HFF-Myc (cell line): ENCODE results near the gene CIROP.

ENCODE experiments used
- DNase-seq: peaks from one replicate; pipeline ENCODE4 v3.0.0-alpha.2; 2011; ENCODE audit warnings: low read depth; ENCODE audit errors: extremely low read depth
- H3K4me3 ChIP-seq: replicated peaks from 2 replicates; pipeline ENCODE4 v1.5.1; 2011; ENCODE audit warnings: low read depth, mild to moderate bottlenecking, control low read depth, low read length
- TF ChIP-seq, protein P1 (sequence below): IDR thresholded peaks from 2 replicates; pipeline ENCODE4 v1.5.1; 2012; ENCODE audit warnings: mild to moderate bottlenecking, low read depth, low read length, control low read depth; ENCODE audit errors: missing control alignments

The CIROP gene

DNA sequence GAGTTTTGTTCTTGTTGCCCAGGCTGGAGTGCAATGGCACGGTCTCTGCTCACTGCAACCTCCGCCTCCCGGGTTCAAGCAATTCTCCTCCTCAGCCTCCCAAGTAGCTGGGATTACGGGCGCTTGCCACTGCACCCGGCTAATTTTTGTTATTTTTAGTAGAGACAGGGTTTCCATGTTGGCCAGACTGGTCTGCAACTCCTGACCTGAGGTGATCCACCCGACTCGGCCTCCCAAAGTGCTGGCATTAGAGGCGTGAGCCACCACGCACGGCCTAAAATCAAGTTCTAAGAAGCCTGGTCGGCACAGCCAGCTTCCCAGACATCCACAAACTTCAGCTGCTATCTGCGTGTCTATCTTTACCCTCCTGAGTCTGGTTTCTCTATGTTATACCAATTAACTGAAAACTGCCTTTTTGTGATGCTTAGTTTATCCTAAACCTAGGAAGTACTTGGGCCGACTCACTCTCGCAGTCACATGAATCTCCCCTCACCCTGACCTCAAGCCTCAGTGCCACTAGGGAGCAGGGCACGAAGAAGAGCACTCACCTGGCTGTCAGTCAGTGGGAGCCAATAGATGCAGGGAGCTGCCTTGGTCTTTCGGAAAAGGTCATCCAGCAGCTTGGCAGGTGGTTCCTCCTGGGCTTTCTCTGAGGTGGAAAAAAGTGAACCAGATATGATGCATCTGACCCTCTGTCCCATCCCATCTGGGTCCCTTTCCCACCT, 44.1 kb downstream of the CIROP start:
- TF ChIP-seq, protein P1, sequence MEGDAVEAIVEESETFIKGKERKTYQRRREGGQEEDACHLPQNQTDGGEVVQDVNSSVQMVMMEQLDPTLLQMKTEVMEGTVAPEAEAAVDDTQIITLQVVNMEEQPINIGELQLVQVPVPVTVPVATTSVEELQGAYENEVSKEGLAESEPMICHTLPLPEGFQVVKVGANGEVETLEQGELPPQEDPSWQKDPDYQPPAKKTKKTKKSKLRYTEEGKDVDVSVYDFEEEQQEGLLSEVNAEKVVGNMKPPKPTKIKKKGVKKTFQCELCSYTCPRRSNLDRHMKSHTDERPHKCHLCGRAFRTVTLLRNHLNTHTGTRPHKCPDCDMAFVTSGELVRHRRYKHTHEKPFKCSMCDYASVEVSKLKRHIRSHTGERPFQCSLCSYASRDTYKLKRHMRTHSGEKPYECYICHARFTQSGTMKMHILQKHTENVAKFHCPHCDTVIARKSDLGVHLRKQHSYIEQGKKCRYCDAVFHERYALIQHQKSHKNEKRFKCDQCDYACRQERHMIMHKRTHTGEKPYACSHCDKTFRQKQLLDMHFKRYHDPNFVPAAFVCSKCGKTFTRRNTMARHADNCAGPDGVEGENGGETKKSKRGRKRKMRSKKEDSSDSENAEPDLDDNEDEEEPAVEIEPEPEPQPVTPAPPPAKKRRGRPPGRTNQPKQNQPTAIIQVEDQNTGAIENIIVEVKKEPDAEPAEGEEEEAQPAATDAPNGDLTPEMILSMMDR, result no peak
- no peak for DNase-seq
- H3K4me3 ChIP-seq, result no peak overlapping the region

DNA sequence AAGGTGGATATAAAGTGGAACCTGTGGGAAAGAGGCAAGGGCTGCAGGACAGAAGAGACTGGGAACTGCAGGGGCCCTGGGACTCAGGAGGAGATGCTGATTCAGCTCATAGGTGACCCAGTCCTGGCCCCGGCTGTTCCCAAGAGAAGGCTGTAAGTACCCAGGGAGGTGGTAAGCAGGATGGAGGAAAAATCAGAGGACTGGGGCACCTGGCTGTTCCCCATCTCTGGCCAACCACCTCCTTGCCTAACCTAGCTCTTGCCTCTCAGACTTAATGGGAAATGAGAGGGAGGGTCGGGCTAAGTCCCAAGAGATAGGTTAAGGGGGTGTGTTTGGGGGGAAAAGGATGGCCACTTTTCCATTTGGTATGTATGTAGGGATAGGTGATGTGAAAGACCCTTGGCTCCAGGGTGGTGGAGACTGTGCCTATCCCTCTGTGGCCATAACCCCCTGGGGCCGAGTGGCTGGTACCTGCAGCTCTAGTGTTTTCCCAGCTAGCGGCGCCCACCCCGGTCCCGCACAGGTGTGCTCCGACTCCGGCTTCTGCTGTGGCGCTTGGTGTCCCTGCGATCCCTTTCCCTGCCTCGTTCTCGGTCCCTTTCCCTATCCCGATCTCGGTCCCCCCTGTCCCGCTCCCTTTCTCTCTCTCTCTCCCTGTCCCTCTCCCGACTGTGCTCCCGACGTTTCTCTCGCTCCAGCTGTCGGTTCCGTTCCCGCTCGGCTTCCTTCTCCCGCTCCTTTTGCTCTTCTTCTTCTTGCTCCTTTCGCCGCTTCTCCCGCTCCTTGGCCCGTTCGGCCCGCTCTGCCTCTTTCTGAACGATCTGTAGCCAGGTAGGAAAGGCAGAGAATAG, 45.9 kb downstream of the CIROP start:
- DNase-seq, result no peak
- TF ChIP-seq, protein P1, result no peak
- H3K4me3 ChIP-seq, result no peak overlapping the region

DNA sequence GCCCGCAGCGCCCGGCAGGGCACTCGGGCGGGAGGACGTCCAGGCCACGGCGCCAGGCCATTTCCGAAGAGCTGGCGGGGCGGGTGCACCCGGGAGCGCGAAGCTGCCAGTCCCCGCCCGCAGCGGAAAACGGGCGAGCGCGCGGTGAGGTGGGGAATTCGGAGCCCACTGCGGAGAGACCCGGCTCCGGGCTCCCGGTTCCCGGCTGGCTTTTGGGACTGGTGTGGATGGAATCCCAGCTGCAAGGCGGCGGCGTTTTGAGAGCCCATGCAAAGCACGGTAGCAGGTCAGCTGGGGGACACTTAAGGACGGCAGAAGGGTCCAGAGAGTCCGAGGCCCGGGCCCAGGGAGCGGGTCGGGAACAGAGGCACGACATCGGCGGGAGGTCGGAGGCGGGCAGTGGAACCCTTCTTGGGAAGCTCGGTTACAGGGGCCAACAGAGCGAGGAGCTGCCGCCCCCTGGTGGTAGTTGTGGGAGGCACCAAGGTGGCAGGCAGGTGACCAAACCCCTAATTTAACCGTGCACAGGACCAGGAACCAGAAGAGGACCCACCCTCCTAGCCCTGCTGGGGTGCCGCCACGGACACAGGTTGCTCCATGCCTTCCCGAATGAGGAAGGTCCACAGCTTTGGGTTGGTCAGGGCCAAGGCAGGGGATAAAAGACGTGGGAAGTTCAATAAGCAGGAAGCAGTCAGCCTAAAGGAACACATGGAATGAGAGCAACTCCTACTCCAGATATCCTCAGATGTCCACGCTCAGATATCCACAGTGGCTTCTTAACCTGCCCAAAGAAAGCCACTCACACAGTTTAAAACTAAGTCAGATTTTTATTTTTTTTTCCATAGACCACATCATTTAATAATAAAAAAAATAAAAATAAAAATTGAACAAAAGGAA, 46.8 kb downstream of the CIROP start:
- peak overlapping the region; percentile 41 for H3K4me3 ChIP-seq
- TF ChIP-seq, protein P1, result peak; percentile 95
- DNase-seq, result peak; percentile 59

DNA sequence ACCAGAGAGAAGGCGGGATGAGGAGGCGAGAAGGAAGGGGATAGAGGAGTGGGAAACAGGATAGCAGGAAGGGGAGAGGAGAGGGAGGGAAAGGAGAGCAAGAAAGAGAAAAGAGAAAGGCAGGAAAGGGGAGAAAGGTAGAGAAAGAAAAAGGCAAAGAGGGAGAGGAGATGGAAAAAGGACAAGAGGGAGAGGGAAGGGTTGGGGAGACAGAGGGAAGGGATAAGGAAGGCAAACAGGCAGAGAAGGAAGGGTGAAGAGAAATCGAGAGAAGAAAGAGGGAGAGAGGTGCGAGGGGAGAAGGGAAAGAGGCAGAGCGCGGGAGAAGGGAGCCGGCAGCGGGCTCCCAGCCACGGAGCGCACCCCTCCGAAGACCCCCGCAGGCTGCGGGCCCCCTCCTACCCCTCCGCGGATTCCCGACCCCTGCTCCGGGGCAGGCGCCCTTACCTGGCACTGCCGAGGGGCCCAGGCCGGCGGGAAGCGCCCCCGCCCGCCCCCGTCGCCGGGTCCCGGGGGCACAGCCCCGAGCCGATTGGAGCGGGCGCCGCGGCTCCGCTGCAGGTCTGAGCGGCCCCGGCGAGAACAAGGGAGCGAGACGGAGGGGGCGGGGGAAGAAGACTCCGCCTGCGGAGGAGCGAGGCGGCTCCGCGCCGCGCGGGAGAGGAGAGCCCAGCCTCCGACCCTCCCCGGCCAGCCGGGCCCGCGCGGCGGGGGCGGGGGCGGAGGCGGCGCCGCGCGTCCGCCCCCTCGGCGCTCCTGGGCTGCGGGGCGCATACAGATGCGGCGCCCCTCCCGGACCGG, 47.6 kb downstream of the CIROP start, which contains the start of gene CDH24:
Gene CDH24, minus strand, starts transcription at position 565 of the 801 bp plus-strand sequence. CDS start 1,787 bp downstream, outside the sequence.
- H3K4me3 ChIP-seq, result peak within 1 kb of the TSS; percentile 41
- TF ChIP-seq, protein P1, result no peak
- no peak for DNase-seq

DNA sequence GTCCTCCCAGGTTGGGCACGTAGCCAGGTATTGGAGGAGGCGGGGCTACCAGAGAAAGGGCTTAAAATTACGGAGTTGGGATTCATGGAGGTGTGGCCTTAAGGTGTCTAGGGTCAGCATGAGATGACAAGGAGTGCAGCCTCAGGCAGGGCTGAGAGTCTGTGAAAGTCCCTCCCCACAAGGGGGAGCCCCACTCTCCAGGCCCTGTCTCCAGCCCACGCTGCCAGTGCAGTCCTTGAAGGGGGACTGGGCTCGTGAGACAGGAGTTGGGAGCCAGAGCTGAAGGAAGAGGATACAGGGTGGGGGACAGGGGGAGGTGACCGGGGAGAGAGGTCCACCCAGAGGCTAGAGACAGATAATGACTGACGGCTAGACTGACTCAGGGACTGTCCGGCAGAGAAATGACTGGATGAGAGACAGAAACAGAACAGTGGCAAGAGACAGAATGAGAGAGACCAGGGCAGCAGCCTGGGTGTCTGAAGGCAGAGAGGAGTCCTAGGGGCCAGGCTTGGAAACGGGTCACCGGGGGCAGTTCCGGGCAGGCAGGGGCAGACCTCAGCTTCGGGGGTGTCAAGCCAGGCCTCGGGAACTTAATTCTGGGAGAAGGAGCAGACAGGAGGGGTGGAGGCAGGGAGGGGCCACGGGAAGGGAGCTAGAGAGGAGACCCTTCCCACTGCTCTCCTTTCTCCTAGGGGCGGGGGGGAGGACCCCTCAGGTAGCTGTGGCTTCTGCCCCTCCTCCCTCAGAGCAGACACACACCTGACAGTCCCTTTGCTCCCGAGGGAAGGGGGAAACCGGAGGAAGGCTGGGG, 48.4 kb downstream of the CIROP start:
- peak overlapping the region; percentile 41 for H3K4me3 ChIP-seq
- DNase-seq, result no peak
- TF ChIP-seq, protein P1, result peak; percentile 89
